GM12891 (cell line): ENCODE measurements around the gene RNF157.

Experiments used
- DNase-seq: peaks from one replicate; pipeline ENCODE4 v3.0.0; 2011; ENCODE audit warnings: low spot score; ENCODE audit not compliant: insufficient read length
- FAIRE-seq: peaks from 2 replicates; lab custom pipeline; 2011; peaks lifted over from hg19 to GRCh38; lab: Jason Lieb, UNC
- PAX5 ChIP-seq: IDR thresholded peaks from 2 replicates; pipeline ENCODE4 v1.6.1; 2011; ENCODE audit warnings: low read length, moderate library complexity, mild to moderate bottlenecking; ENCODE audit not compliant: insufficient read depth, severe bottlenecking
- POLR2A ChIP-seq: IDR thresholded peaks from 2 replicates; pipeline ENCODE4 v1.6.1; 2011; ENCODE audit warnings: low read depth, low read length, control low read depth
- POLR2AphosphoS5 ChIP-seq: IDR thresholded peaks from 2 replicates; pipeline ENCODE4 v1.6.1; 2011; ENCODE audit warnings: low read depth, low read length, control low read depth
- POU2F2 ChIP-seq: IDR thresholded peaks from 2 replicates; pipeline ENCODE4 v1.6.1; 2011; ENCODE audit warnings: low read depth, mild to moderate bottlenecking, control low read depth, low read length, moderate library complexity
- SPI1 ChIP-seq: IDR thresholded peaks from 2 replicates; pipeline ENCODE4 v1.6.1; 2011; ENCODE audit warnings: low read depth, low read length, control low read depth
- TAF1 ChIP-seq: IDR thresholded peaks from 2 replicates; pipeline ENCODE4 v1.6.1; 2011; ENCODE audit warnings: low read depth, low read length, control low read depth

RNF157 gene

GRCh38 chr17:76173474-76173873 is 66.8 kb downstream of the RNF157 start:
- FAIRE-seq (no peak), DNase-seq (no peak)
- TF ChIP-seq POLR2AphosphoS5 (no peak), POU2F2 (no peak), PAX5 (no peak), TAF1 (no peak), SPI1 (no peak), POLR2A (no peak)

- TF ChIP-seq TAF1 (no peak), POLR2A (no peak), PAX5 (no peak), POU2F2 (no peak), POLR2AphosphoS5 (no peak)
- no peak for FAIRE-seq
- DNase-seq, result no peak
These were observed 68.6 kb downstream of the RNF157 start for GRCh38 chr17:76171706-76172105.

- TF ChIP-seq POLR2AphosphoS5, result no peak
- no peak for TF ChIP-seq POLR2A
- no peak for TF ChIP-seq SPI1
- TF ChIP-seq POU2F2, result no peak
- TF ChIP-seq PAX5, result no peak
- no peak for TF ChIP-seq TAF1
- DNase-seq, result no peak
- FAIRE-seq, result no peak
These were observed 70.2 kb downstream of the RNF157 start for GRCh38 chr17:76170114-76170513.

- TF ChIP-seq TAF1, result no peak
- no peak for TF ChIP-seq POLR2A
- no peak for TF ChIP-seq POLR2AphosphoS5
- no peak for TF ChIP-seq POU2F2
- FAIRE-seq (no peak), DNase-seq (no peak)
These were observed 73.4 kb downstream of the RNF157 start for GRCh38 chr17:76166906-76167305.

- FAIRE-seq (no peak), DNase-seq (no peak)
- TF ChIP-seq SPI1 (no peak), POLR2A (no peak), POU2F2 (no peak), PAX5 (no peak), TAF1 (no peak), POLR2AphosphoS5 (no peak)
These were observed 74.1 kb downstream of the RNF157 start for GRCh38 chr17:76166168-76166567.

GRCh38 chr17:76164331-76164730 is 76.0 kb downstream of the RNF157 start:
- FAIRE-seq (no peak), DNase-seq (no peak)
- TF ChIP-seq POLR2A (no peak), POU2F2 (no peak), POLR2AphosphoS5 (no peak), SPI1 (no peak), PAX5 (no peak), TAF1 (no peak)

GRCh38 chr17:76163919-76164318 is 76.4 kb downstream of the RNF157 start:
- no peak for FAIRE-seq
- no peak for DNase-seq
- TF ChIP-seq SPI1 (no peak), POU2F2 (no peak), POLR2AphosphoS5 (no peak), TAF1 (no peak), PAX5 (no peak), POLR2A (no peak)

- no peak for FAIRE-seq
These were observed 78.5 kb downstream of the RNF157 start for GRCh38 chr17:76161619-76162266.

GRCh38 chr17:76160896-76161528 is 79.3 kb downstream of the RNF157 start:
- FAIRE-seq, result no peak
- DNase-seq, result no peak
- TF ChIP-seq POLR2AphosphoS5 (no peak), POLR2A (no peak), PAX5 (no peak), POU2F2 (no peak), TAF1 (no peak), SPI1 (no peak)

More at GRCh38 chr17:76161619-76162266, 78.5 kb downstream of the RNF157 start:
- no peak for TF ChIP-seq POU2F2
- no peak for TF ChIP-seq POLR2A
- no peak for TF ChIP-seq POLR2AphosphoS5
- TF ChIP-seq PAX5, result no peak
- no peak for TF ChIP-seq TAF1
- TF ChIP-seq SPI1, result no peak
- no peak for DNase-seq

- FAIRE-seq, result no peak
These were observed 81.1 kb downstream of the RNF157 start for GRCh38 chr17:76159157-76159556.

GRCh38 chr17:76157759-76158158 is 82.5 kb downstream of the RNF157 start:
- FAIRE-seq (no peak), DNase-seq (no peak)
- no peak for TF ChIP-seq POLR2AphosphoS5
- TF ChIP-seq POU2F2, result no peak
- no peak for TF ChIP-seq PAX5
- no peak for TF ChIP-seq TAF1
- TF ChIP-seq POLR2A, result no peak
- no peak for TF ChIP-seq SPI1

More at GRCh38 chr17:76159157-76159556, 81.1 kb downstream of the RNF157 start:
- TF ChIP-seq SPI1 (no peak), PAX5 (no peak), TAF1 (no peak), POLR2A (no peak)
- no peak for DNase-seq
